ENCODE measurements around the gene FAP. TPM values are rescaled to one million over a fixed set of nuclear protein-coding genes. Genes with fewer than 3 reads are reported as not detected.

The FAP gene
- total and polyA plus RNA-seq, 2 donors (not counting 3 experiments of a cell fraction or from before 2014, with no cell fraction given) = 1.1 TPM; not detected in 1

- H3K9me1 ChIP-seq (replicated peaks; ENCODE audit: control insufficient read depth, extremely low read depth, insufficient read depth, low read length) = no peaks in the 10 kb centered on the region
- no peaks in the 10 kb centered on the region for H4K20me1 ChIP-seq (replicated peaks; ENCODE audit: control insufficient read depth, extremely low read depth, insufficient read depth, low read length)
- no peak overlapping the region for H3K27ac ChIP-seq (ENCODE audit: insufficient read depth, low read depth, low read length)
- no peak for TF ChIP-seq CTCF (IDR thresholded peaks at IDR 0.05; ENCODE audit: extremely low read depth in 1 of 2, insufficient read depth in 1 of 2, low read depth in 1 of 2, low read length in 2 of 2)
- TF ChIP-seq MYC (IDR thresholded peaks at IDR 0.05; ENCODE audit: low read depth, low read length) = no peak
- no peak for TF ChIP-seq FOS (IDR thresholded peaks at IDR 0.05; ENCODE audit: borderline replicate concordance, insufficient read depth, low read length)
- no peak for TF ChIP-seq MAX (IDR thresholded peaks at IDR 0.05; ENCODE audit: insufficient read depth, insufficient read length)
- no peak for TF ChIP-seq POLR2A (IDR thresholded peaks at IDR 0.05; ENCODE audit: low read depth, low read length)
- TF ChIP-seq POLR2AphosphoS5 (IDR thresholded peaks at IDR 0.05; ENCODE audit: insufficient read depth, low read depth, low read length) = no peak
- TF ChIP-seq EZH2 (IDR thresholded peaks at IDR 0.05; ENCODE audit: borderline replicate concordance, low read depth, low read length, severe bottlenecking) = no peak
- no peak for DNase-seq (ENCODE audit: low read depth, low spot score)
- CTCF ChIA-PET = interaction anchor here (1.0 to 2.2 kb wide), 2 partner anchors 26 to 47 kb away, joined by 3 to 9 read pairs; no protein-coding TSS in a partner anchor
- no peaks in the 10 kb centered on the region for H3K9me3 ChIP-seq (replicated peaks; ENCODE audit: control insufficient read depth, insufficient read depth, low read length)
- H3K36me3 ChIP-seq (ENCODE audit: control insufficient read depth in 2 of 2, extremely low read depth in 1 of 2, insufficient read depth in 2 of 2, low read length in 2 of 2) = no peaks in the 10 kb centered on the region
- no peak overlapping the region for H3K9ac ChIP-seq (replicated peaks; ENCODE audit: extremely low read depth, insufficient read depth, low read length)
- dilution Hi-C loops (cut with MboI; ENCODE audit: extremely low pct_ligation_motif_present, low sequenced_read_pairs) (no loop called here), intact Hi-C loops (cut with micrococcal nuclease) (no loop called here)
- no peaks in the 10 kb centered on the region for H3K4me1 ChIP-seq (ENCODE audit: control insufficient read depth, extremely low read depth, insufficient read depth, low read length)
- no peak overlapping the region for H2AFZ ChIP-seq (ENCODE audit: low read depth, low read length)
- no peak for FAIRE-seq
- POLR2A ChIA-PET = no interaction called here
- no TSS peak for BruUV-seq (replicated peaks)
- no peak overlapping the region for H3K4me3 ChIP-seq (replicated peaks in 1 of 3; ENCODE audit: insufficient read depth in 1 of 3, low read depth in 1 of 3, low read length in 3 of 3)
- no peak overlapping the region for H3K4me2 ChIP-seq (ENCODE audit: insufficient read depth, low read length)
- no peaks in the 10 kb centered on the region for H3K79me2 ChIP-seq (ENCODE audit: control insufficient read depth, insufficient read depth, low read length)
- H3K27me3 ChIP-seq (ENCODE audit: control insufficient read depth in 2 of 2, insufficient read depth in 2 of 2, low read length in 2 of 2) = no peaks in the 10 kb centered on the region
These were observed 24.8 kb upstream of the FAP start for GRCh38 chr2:162267996-162268395.
